Spleen (tissue), 11 donors: Measurements from ENCODE around the gene ERICH3. TPM values are rescaled to one million over a fixed set of nuclear protein-coding genes. Genes with fewer than 3 reads are reported as not detected.
A peak's percentile ranks its signal among the peaks of the same experiment; 100 is the strongest.
"Not testable (repeated sequence)": the region's sequence is repeated elsewhere in the genome, so short reads cannot be mapped to it uniquely, and the experiment has no call there.

Experiments used
- DNase-seq: peaks from one replicate; pipeline ENCODE4 v3.0.0-alpha.2; 2020
- H3K27ac ChIP-seq, 8 donors: fragments of 200-600 bp; sonication (generic) in 7 of 8; 1 replicate in 4 of 8; 2 replicates in 4 of 8; pipeline versions ENCODE4 v1.5.0 to v1.8.0; 2016 to 2021; ENCODE audit warnings: inconsistent platforms in 4 of 8, mild to moderate bottlenecking in 4 of 8, moderate library complexity in 1 of 8
- H3K27me3 ChIP-seq, 7 donors: fragments of 200-600 bp; sonication (generic) in 6 of 7; replicated peaks in 1 of 7; 1 replicate in 4 of 7; 2 replicates in 3 of 7; pipeline versions ENCODE4 v1.5.0 to v1.8.0; 2016 to 2021; ENCODE audit warnings: inconsistent platforms in 3 of 7, mild to moderate bottlenecking in 1 of 7
- H3K36me3 ChIP-seq, 6 donors: fragments of 200-600 bp; sonication (generic) in 5 of 6; 1 replicate in 4 of 6; 2 replicates in 2 of 6; pipeline versions ENCODE4 v1.5.0 to v1.8.0; 2016 to 2021; ENCODE audit warnings: inconsistent platforms in 2 of 6
- H3K4me1 ChIP-seq, 6 donors: fragments of 200-600 bp; sonication (generic) in 5 of 6; 1 replicate in 3 of 6; 2 replicates in 3 of 6; pipeline versions ENCODE4 v1.5.0 to v1.8.0; 2016 to 2021; ENCODE audit warnings: inconsistent platforms in 3 of 6
- H3K4me3 ChIP-seq, 8 donors: fragments of 200-600 bp; sonication (generic) in 7 of 8; 1 replicate in 4 of 8; 2 replicates in 4 of 8; pipeline versions ENCODE4 v1.5.0 to v1.8.0; 2016 to 2021; ENCODE audit warnings: inconsistent platforms in 4 of 8, mild to moderate bottlenecking in 4 of 8, moderate library complexity in 2 of 8
- H3K9me3 ChIP-seq, 8 donors: fragments of 200-600 bp; sonication (generic) in 7 of 8; 1 replicate in 4 of 8; 2 replicates in 4 of 8; pipeline versions ENCODE4 v1.5.0 to v1.8.0; 2016 to 2021; ENCODE audit warnings: inconsistent platforms in 4 of 8
- CTCF ChIP-seq, 11 experiments: fragments of 200-600 bp in 7 of 11; fragments of 450-650 bp in 4 of 11; sonication (generic) in 4 of 11; IDR thresholded peaks in 8 of 11; conservative IDR thresholded peaks in 3 of 11; 1 replicate in 7 of 11; 2 replicates in 4 of 11; pipeline versions ENCODE4 v1.4.0 to v1.8.0; 2016 to 2021; ENCODE audit warnings: antibody characterized with exemption in 11 of 11, inconsistent platforms in 4 of 11, mild to moderate bottlenecking in 1 of 11
- POLR2A ChIP-seq, 3 donors: fragments of 450-650 bp; IDR thresholded peaks; one replicate each; pipeline ENCODE4 v1.5.1; 2017; ENCODE audit warnings: antibody characterized with exemption in 3 of 3, mild to moderate bottlenecking in 1 of 3
- POLR2AphosphoS5 ChIP-seq, 3 donors: sonication (generic); formaldehyde crosslinking; IDR thresholded peaks; one replicate each; pipeline ENCODE4 v1.5.1; 2017; ENCODE audit warnings: antibody characterized with exemption in 3 of 3
- WGBS, 5 donors: extraction: QIAGEN DNeasy Blood & Tissue Kit in 3 of 5; methylation state at CpG; one replicate each; pipeline versions ENCODE4 v1.1.5 to v1.1.7; 2013 to 2018; 5-methylcytosine and 5-hydroxymethylcytosine counted together
- intact Hi-C: fragments of 100-400 bp; cut with DNase I; formaldehyde crosslinking; loops from one replicate; pipeline ENCODE4 v1.15.0; 2023; ENCODE audit warnings: low total_unique reads
- polyA plus RNA-seq, 3 donors: library from polyadenylated mRNA; stranded (reverse); fragments of 200-250 nt; gene quantifications; one replicate each; pipeline ENCODE4 v1.2.1, GENCODE V29; 2013
- total RNA-seq, 7 donors: library from RNA; depleted of rRNA in 3 of 7; stranded (reverse); fragments of >200 nt in 3 of 7; fragmentation: NEBNext Ultra II Directional in 4 of 7; extraction: Animal tissue kit (Norgen Biotek cat#: 25700) in 4 of 7; gene quantifications; one replicate each; pipeline versions ENCODE4 v1.1.0 to v1.2.1, GENCODE V29; 2016 to 2021
- donor health status: healthy with polysubstance abuse.
- donor health status: DM: no; HTN: no; CAD: no; lungs with moderate emphysema.
- donor health status: DM: no; HTN: no; CAD: no.
- donor health status: Bipolar disorder and iron deficiency.
- donor health status: healthy.
- donor health status: DM: no; HTN: no; CAD: no.
- donor health status: DM: yes; HTN: yes; CAD: no.

ERICH3 gene
- total and polyA plus RNA-seq, 10 donors, result 0.15 to 0.65 (median 0.35) TPM; not detected in 1

GRCh38 chr1:74681001-74681400 is 7.4 kb upstream of the ERICH3 start:
- H3K27me3 ChIP-seq, result no peaks in the 10 kb centered on the region
- H3K4me1 ChIP-seq, result no peaks in the 10 kb centered on the region
- no peaks in the 10 kb centered on the region for H3K9me3 ChIP-seq
- no peak overlapping the region for H3K4me3 ChIP-seq
- no peak for DNase-seq
- no peaks in the 10 kb centered on the region for H3K36me3 ChIP-seq
- WGBS, 5 donors, result 48 to 81% (median 65%) methylated on average over 3 of the region's 3 CpGs
- no peak for TF ChIP-seq CTCF (IDR thresholded peaks at IDR 0.05 in 8 of 11, conservative IDR thresholded peaks at IDR 0.05 in 3 of 11)
- intact Hi-C loops, result no loop called here
- no peak overlapping the region for H3K27ac ChIP-seq

GRCh38 chr1:74679811-74680210 is 6.2 kb upstream of the ERICH3 start:
- no peak overlapping the region for H3K27ac ChIP-seq
- no peak for DNase-seq
- WGBS, 5 donors, result 79 to 89% (median 86%) methylated on average over 2 of the region's 2 CpGs
- no peak for TF ChIP-seq POLR2AphosphoS5 (IDR thresholded peaks at IDR 0.05)
- no peak for TF ChIP-seq CTCF (IDR thresholded peaks at IDR 0.05 in 8 of 11, conservative IDR thresholded peaks at IDR 0.05 in 3 of 11)
- no peaks in the 10 kb centered on the region for H3K9me3 ChIP-seq
- H3K36me3 ChIP-seq, result no peaks in the 10 kb centered on the region
- H3K4me1 ChIP-seq, result no peaks in the 10 kb centered on the region
- peaks cover 0 to 3% (median 0%) of the 10 kb centered on the region in 7 donors for H3K27me3 ChIP-seq
- H3K4me3 ChIP-seq, result no peak overlapping the region
- intact Hi-C loops, result no loop called here

GRCh38 chr1:74677926-74678325 is 4.3 kb upstream of the ERICH3 start:
- Histone ChIP-seq H3K4me1 (peaks cover 0 to 16% (median 10%) of the 10 kb centered on the region in 6 donors), H3K36me3 (no peaks in the 10 kb centered on the region), H3K27ac (no peak overlapping the region), H3K4me3 (no peak overlapping the region), H3K9me3 (no peaks in the 10 kb centered on the region), H3K27me3 (peaks cover 0 to 21% (median 7%) of the 10 kb centered on the region in 7 donors)
- TF ChIP-seq CTCF (IDR thresholded peaks at IDR 0.05 in 8 of 11, conservative IDR thresholded peaks at IDR 0.05 in 3 of 11) (no peak), POLR2A (IDR thresholded peaks at IDR 0.05) (no peak), POLR2AphosphoS5 (IDR thresholded peaks at IDR 0.05) (no peak)
- DNase-seq, result no peak
- intact Hi-C loops, result no loop called here

GRCh38 chr1:74674278-74675048 is 871 bp upstream of the ERICH3 start:
- H3K27me3 ChIP-seq, result peaks cover 0 to 26% (median 7%) of the 10 kb centered on the region in 7 donors
- H3K36me3 ChIP-seq, result no peaks in the 10 kb centered on the region
- 47 to 72% (median 56%) methylated on average over 6 of the region's 6 CpGs for WGBS, 5 donors
- peaks cover 0 to 16% (median 11%) of the 10 kb centered on the region in 6 donors for H3K4me1 ChIP-seq
- H3K9me3 ChIP-seq, result peaks cover 0 to 18% (median 12%) of the 10 kb centered on the region in 8 donors
- H3K4me3 ChIP-seq, result peak overlapping the region in 1 of 8 donors; percentile 66
- intact Hi-C loops, result no loop called here
- DNase-seq, result no peak
- TF ChIP-seq CTCF (IDR thresholded peaks at IDR 0.05 in 8 of 11, conservative IDR thresholded peaks at IDR 0.05 in 3 of 11) (no peak), POLR2AphosphoS5 (IDR thresholded peaks at IDR 0.05) (no peak)
- no peak overlapping the region for H3K27ac ChIP-seq

GRCh38 chr1:74670866-74671265 is 2.7 kb downstream of the ERICH3 start:
- H3K36me3 ChIP-seq, DNase-seq, intact Hi-C loops, H3K27ac ChIP-seq, H3K4me3 ChIP-seq: not testable (repeated sequence)
- Histone ChIP-seq H3K4me1 (peaks cover 0 to 16% (median 11%) of the 10 kb centered on the region in 6 donors), H3K9me3 (peaks cover 0 to 18% (median 12%) of the 10 kb centered on the region in 8 donors), H3K27me3 (peaks cover 0 to 26% (median 7%) of the 10 kb centered on the region in 7 donors)
- WGBS, 5 donors, result 78 to 85% (median 83%) methylated on average over 3 of the region's 3 CpGs
